ENCODE measurements around the gene CCDC120. TPM values are rescaled to one million over a fixed set of nuclear protein-coding genes. Genes with fewer than 3 reads are reported as not detected.

The CCDC120 gene
- total RNA-seq, 1 experiment from 2014 or later: 11.0 TPM

GRCh38 chrX:49072712-49073095, 13.9 kb downstream of the CCDC120 start:
- CTCF ChIA-PET: no interaction called here
- TF ChIP-seq, protein P1, sequence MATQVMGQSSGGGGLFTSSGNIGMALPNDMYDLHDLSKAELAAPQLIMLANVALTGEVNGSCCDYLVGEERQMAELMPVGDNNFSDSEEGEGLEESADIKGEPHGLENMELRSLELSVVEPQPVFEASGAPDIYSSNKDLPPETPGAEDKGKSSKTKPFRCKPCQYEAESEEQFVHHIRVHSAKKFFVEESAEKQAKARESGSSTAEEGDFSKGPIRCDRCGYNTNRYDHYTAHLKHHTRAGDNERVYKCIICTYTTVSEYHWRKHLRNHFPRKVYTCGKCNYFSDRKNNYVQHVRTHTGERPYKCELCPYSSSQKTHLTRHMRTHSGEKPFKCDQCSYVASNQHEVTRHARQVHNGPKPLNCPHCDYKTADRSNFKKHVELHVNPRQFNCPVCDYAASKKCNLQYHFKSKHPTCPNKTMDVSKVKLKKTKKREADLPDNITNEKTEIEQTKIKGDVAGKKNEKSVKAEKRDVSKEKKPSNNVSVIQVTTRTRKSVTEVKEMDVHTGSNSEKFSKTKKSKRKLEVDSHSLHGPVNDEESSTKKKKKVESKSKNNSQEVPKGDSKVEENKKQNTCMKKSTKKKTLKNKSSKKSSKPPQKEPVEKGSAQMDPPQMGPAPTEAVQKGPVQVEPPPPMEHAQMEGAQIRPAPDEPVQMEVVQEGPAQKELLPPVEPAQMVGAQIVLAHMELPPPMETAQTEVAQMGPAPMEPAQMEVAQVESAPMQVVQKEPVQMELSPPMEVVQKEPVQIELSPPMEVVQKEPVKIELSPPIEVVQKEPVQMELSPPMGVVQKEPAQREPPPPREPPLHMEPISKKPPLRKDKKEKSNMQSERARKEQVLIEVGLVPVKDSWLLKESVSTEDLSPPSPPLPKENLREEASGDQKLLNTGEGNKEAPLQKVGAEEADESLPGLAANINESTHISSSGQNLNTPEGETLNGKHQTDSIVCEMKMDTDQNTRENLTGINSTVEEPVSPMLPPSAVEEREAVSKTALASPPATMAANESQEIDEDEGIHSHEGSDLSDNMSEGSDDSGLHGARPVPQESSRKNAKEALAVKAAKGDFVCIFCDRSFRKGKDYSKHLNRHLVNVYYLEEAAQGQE (IDR thresholded peaks at IDR 0.05; ENCODE audit: insufficient read depth in 1 of 2, low read depth in 2 of 2, low read length in 1 of 2): no peak
- TF ChIP-seq POLR2AphosphoS5 (IDR thresholded peaks at IDR 0.05; ENCODE audit: low read depth, low read length) (no peak), SIN3A (IDR thresholded peaks at IDR 0.05; ENCODE audit: borderline replicate concordance, insufficient read depth, low read depth, low read length) (no peak), TCF7L2 (IDR thresholded peaks at IDR 0.05; ENCODE audit: low read depth, low read length) (no peak)
- TF ChIP-seq, protein P2, sequence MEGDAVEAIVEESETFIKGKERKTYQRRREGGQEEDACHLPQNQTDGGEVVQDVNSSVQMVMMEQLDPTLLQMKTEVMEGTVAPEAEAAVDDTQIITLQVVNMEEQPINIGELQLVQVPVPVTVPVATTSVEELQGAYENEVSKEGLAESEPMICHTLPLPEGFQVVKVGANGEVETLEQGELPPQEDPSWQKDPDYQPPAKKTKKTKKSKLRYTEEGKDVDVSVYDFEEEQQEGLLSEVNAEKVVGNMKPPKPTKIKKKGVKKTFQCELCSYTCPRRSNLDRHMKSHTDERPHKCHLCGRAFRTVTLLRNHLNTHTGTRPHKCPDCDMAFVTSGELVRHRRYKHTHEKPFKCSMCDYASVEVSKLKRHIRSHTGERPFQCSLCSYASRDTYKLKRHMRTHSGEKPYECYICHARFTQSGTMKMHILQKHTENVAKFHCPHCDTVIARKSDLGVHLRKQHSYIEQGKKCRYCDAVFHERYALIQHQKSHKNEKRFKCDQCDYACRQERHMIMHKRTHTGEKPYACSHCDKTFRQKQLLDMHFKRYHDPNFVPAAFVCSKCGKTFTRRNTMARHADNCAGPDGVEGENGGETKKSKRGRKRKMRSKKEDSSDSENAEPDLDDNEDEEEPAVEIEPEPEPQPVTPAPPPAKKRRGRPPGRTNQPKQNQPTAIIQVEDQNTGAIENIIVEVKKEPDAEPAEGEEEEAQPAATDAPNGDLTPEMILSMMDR (IDR thresholded peaks at IDR 0.05): no peak
- no peak for ATAC-seq
- in situ Hi-C loops (cut with HindIII; ENCODE audit: low pct_unique_long_range_greater_than_20kb, low sequenced_read_pairs) (no loop called here), intact Hi-C loops (cut with micrococcal nuclease; ENCODE audit: unreplicated experiment) (no loop called here)
- POLR2A ChIA-PET: interaction anchor here (0.5 kb wide), 1 partner anchor 96 kb away, joined by 6 read pairs; no protein-coding TSS in a partner anchor
- no TSS peak for BruUV-seq (replicated peaks)
- Histone ChIP-seq H3K27ac (ENCODE audit: low read length) (no peak overlapping the region), H3K27me3 (ENCODE audit: control insufficient read depth, insufficient read depth, low read length) (no peaks in the 10 kb centered on the region), H3K9me3 (ENCODE audit: control insufficient read depth, insufficient read depth, low read depth, low read length) (no peaks in the 10 kb centered on the region), H3K4me1 (ENCODE audit: control insufficient read depth, insufficient read depth, low read length) (no peaks in the 10 kb centered on the region), H3K36me3 (ENCODE audit: control insufficient read depth, insufficient read depth, low read length) (no peaks in the 10 kb centered on the region), H3K4me3 (ENCODE audit: low read depth in 2 of 2, low read length in 2 of 2) (peak overlapping the region; percentile 71 to 87)
- no peak for DNase-seq (ENCODE audit: low read depth, low spot score)

DNA sequence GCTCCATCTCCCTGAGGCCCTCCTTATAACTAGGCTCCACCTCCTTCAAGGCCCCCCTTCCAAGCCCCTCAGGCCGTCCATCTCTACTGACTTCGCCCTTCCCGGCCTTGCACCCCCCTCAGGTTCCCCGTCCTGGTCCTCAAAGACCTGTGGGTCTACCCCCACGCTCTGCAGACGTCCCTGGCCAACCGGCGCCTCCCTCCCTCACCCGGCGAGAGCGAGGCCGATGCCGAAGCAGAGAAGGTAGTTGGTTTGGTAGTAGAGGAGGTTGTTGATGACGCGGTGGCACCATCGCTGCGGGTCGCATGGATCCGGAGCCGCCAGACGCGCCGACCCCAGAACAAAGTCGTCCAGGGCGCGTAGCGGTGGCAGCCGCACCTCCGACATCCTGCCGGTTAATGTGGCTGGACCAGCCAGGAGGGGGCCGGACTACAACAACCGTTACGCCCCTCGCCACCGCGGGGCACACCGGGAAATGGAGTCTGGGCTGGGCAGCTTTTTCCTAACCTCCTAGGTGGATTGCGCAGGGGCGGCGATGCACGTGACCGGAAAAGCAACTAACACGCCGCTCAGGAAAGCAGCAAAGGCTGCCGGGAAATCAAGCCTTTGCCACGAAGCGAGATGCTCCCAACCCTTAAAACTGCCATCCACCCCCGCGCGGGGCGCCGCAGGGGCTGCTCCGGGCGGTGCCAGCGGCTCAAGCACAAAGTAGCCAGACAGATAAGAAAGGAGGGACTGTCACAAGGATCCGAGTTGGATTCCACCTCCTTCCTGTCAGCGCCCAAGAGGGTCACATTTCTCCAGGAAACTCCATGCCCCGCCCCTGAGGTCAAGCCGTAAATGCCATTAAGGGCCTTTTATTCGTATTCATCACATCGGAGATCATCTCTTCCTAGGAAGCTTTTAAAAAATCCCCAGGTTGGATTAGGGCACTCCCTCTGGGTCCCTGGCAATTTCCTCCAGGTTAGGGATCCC, 15.1 kb downstream of the CCDC120 start, which contains the start of gene PRAF2:
Gene PRAF2, minus strand, starts transcription at position 402 of the 975 bp plus-strand sequence. Its CDS starts 15 bp downstream, at position 387.
- in situ Hi-C loops (cut with HindIII; ENCODE audit: low pct_unique_long_range_greater_than_20kb, low sequenced_read_pairs) (no loop called here), intact Hi-C loops (cut with micrococcal nuclease; ENCODE audit: unreplicated experiment) (no loop called here)
- Histone ChIP-seq H3K36me3 (ENCODE audit: control insufficient read depth, insufficient read depth, low read length) (no peaks in the 10 kb centered on the region), H3K9me3 (ENCODE audit: control insufficient read depth, insufficient read depth, low read depth, low read length) (no peaks in the 10 kb centered on the region), H3K27me3 (ENCODE audit: control insufficient read depth, insufficient read depth, low read length) (no peaks in the 10 kb centered on the region), H3K27ac (ENCODE audit: low read length) (peak within 1 kb of the TSS; percentile 85), H3K4me3 (ENCODE audit: low read depth in 2 of 2, low read length in 2 of 2) (peak within 1 kb of the TSS; percentile 71 to 87), H3K4me1 (ENCODE audit: control insufficient read depth, insufficient read depth, low read length) (no peaks in the 10 kb centered on the region; the same call in 1 of the 2 replicates)
- ATAC-seq (peak; percentile 95), DNase-seq (ENCODE audit: low read depth, low spot score) (peak; percentile 64)
- ChIA-PET CTCF (no interaction called here), POLR2A (interaction anchor here (0.7 kb wide), 1 partner anchor 20 kb away, joined by 5 read pairs; no protein-coding TSS in a partner anchor)
- TF ChIP-seq, protein P2 (IDR thresholded peaks at IDR 0.05): no peak
- peak; percentile 91 for TF ChIP-seq POLR2AphosphoS5 (IDR thresholded peaks at IDR 0.05; ENCODE audit: low read depth, low read length)
- no peak for TF ChIP-seq TCF7L2 (IDR thresholded peaks at IDR 0.05; ENCODE audit: low read depth, low read length)
- no peak for TF ChIP-seq SIN3A (IDR thresholded peaks at IDR 0.05; ENCODE audit: borderline replicate concordance, insufficient read depth, low read depth, low read length)
- no TSS peak for BruUV-seq (replicated peaks)

All from Panc1 (cell line).